Body of pancreas (tissue), 4 donors: ENCODE measurements around the gene CDHR5.

Experiments
- CTCF ChIP-seq, 7 experiments: fragments of 450-650 bp in 4 of 7; fragments of 200-600 bp in 3 of 7; sonication (generic) in 3 of 7; IDR thresholded peaks; one replicate each; pipeline ENCODE4 v1.5.1; 2016 to 2019; ENCODE audit warnings: antibody characterized with exemption in 7 of 7
- POLR2A ChIP-seq, 3 donors: fragments of 450-650 bp; IDR thresholded peaks; one replicate each; pipeline ENCODE4 v1.6.1; 2016; ENCODE audit warnings: antibody characterized with exemption in 3 of 3, mild to moderate bottlenecking in 2 of 3

GRCh38 chr11:636511-637332 lies 12.0 kb upstream of the CDHR5 start, which contains the start of gene DRD4:
- TF ChIP-seq CTCF (IDR thresholded peaks at IDR 0.05) = no peak
- TF ChIP-seq POLR2A (IDR thresholded peaks at IDR 0.05) = no peak
